Heart right ventricle (tissue), 16 donors: Measurements from ENCODE around the gene RELCH. TPM values are rescaled to one million over a fixed set of nuclear protein-coding genes. Genes with fewer than 3 reads are reported as not detected.

Experiments
- ATAC-seq, 8 donors: fragments of 200-7000 bp; cut with Tn5 transposase; one replicate each; pipeline ENCODE4 v1.9.1; 2020; ENCODE audit warnings: mild to moderate bottlenecking in 8 of 8, moderate library complexity in 8 of 8, moderate number of reproducible peaks in 1 of 8
- DNase-seq, 2 donors: peaks; one replicate each; pipeline ENCODE4 v3.0.0-alpha.2; 2020
- H3K27ac ChIP-seq, 10 donors: fragments of 200-600 bp; sonication (generic) in 2 of 10; one replicate each; pipeline versions ENCODE4 v1.5.0 to v1.8.0; 2020 to 2022; ENCODE audit warnings: mild to moderate bottlenecking in 3 of 10
- H3K27me3 ChIP-seq, 7 donors: fragments of 200-600 bp; one replicate each; pipeline ENCODE4 v1.8.0; 2021 to 2022; ENCODE audit warnings: mild to moderate bottlenecking in 2 of 7
- H3K36me3 ChIP-seq, 9 donors: fragments of 200-600 bp; sonication (generic) in 1 of 9; one replicate each; pipeline versions ENCODE4 v1.5.0 to v1.8.0; 2020 to 2022; ENCODE audit warnings: mild to moderate bottlenecking in 2 of 9
- H3K4me1 ChIP-seq, 9 donors: fragments of 200-600 bp; sonication (generic) in 1 of 9; one replicate each; pipeline versions ENCODE4 v1.5.0 to v1.8.0; 2020 to 2022; ENCODE audit warnings: mild to moderate bottlenecking in 4 of 9
- H3K4me3 ChIP-seq, 10 donors: fragments of 200-600 bp; sonication (generic) in 2 of 10; one replicate each; pipeline versions ENCODE4 v1.5.0 to v1.8.0; 2020 to 2022; ENCODE audit warnings: mild to moderate bottlenecking in 7 of 10, moderate library complexity in 2 of 10
- H3K9me3 ChIP-seq, 11 donors: fragments of 200-600 bp in 10 of 11; sonication (generic) in 2 of 11; one replicate each; pipeline versions ENCODE4 v1.5.0 to v1.8.0; 2013 to 2022; ENCODE audit warnings: mild to moderate bottlenecking in 2 of 11, control low read depth in 1 of 11, moderate library complexity in 1 of 11
- CTCF ChIP-seq, 9 donors: fragments of 200-600 bp; sonication (generic) in 2 of 9; IDR thresholded peaks; one replicate each; pipeline versions ENCODE4 v1.5.0 to v1.8.0; 2021 to 2022; ENCODE audit warnings: antibody characterized with exemption in 9 of 9, mild to moderate bottlenecking in 5 of 9, moderate library complexity in 1 of 9
- WGBS, 2 donors: extraction: QIAGEN DNeasy Blood & Tissue Kit; methylation state at CpG; one replicate each; pipeline ENCODE4 v1.1.7; 2013; ENCODE audit warnings: inconsistent platforms in 1 of 2; 5-methylcytosine and 5-hydroxymethylcytosine counted together
- intact Hi-C, 10 donors: fragments of 100-400 bp; cut with DNase I; formaldehyde crosslinking; loops; one replicate each; pipeline versions ENCODE4 v1.11.1 to v1.14.2; 2022
- polyA plus RNA-seq, 2 donors: library from polyadenylated mRNA; stranded (reverse); fragments of 200-250 nt; gene quantifications; one replicate each; pipeline ENCODE4 v1.2.3, GENCODE V29; 2013
- total RNA-seq, 10 donors: library from RNA; stranded (reverse); fragmentation: NEBNext Ultra II Directional in 3 of 10; extraction: Animal tissue kit (Norgen Biotek cat#: 25700) in 3 of 10; gene quantifications; one replicate each; pipeline versions ENCODE4 v1.2.1 to v1.2.4, GENCODE V29; 2021 to 2023
- donor health status: Arrhythmogenic right ventricular cardiomyopathy.
- donor health status: ischemic (EF 13 %, LVEDD 7.1; RV severe dilation, severe dysfunction).
- donor health status: healthy with polysubstance abuse.
- donor health status: DM: no; HTN: yes; CAD: no.
- donor health status: DM: no; HTN: no; CAD: no.
- donor health status: ischemic (EF 25% LVEDD 6.9; RV normal size, moderate dysfunction).
- donor health status: ischemic (EF 25% LVEDD 5.7; RV mildly dilated, moderate dysfunction).
- donor health status: healthy.
- donor health status: DM: yes; HTN: yes; CAD: no.
- donor health status: Ischemic cardiomyopathy.
- donor health status: ischemic (EF 35%, LVEDD 5.7; RV mildly dilated, moderate dysfunction).
- donor health status: nonischemic (EF 11% LVEDD 7.7; RV severe dilation, severe dysfunction).
- donor health status: DM: yes; HTN: yes; CAD: no.
- donor health status: PGD.
- donor health status: ischemic (EF 29% LVEDD 5.4; RV normal size, mild dysfunction).
- donor health status: nonischemic (EF 23%, LVEDD 6.1; RV moderate dilation, normal function).

RELCH gene
- total and polyA plus RNA-seq, 12 donors: 4.1 to 21.0 (median 15.8) TPM

- ATAC-seq (no peak), DNase-seq (no peak)
- TF ChIP-seq CTCF (IDR thresholded peaks at IDR 0.05): no peak
- intact Hi-C loops: no loop called here
- no peak overlapping the region for H3K4me3 ChIP-seq
- no peaks in the 10 kb centered on the region for H3K9me3 ChIP-seq
- 86 to 91% methylated on average over 2 of the region's 2 CpGs for WGBS, 2 donors
- no peaks in the 10 kb centered on the region for H3K27me3 ChIP-seq
- peaks cover 0 to 84% (median 17%) of the 10 kb centered on the region in 9 donors for H3K36me3 ChIP-seq
- no peak overlapping the region for H3K27ac ChIP-seq
- H3K4me1 ChIP-seq: peaks cover 0 to 42% (median 6%) of the 10 kb centered on the region in 9 donors
Measured at GRCh38 chr18:62288665-62289008, 101.6 kb downstream of the RELCH start.

- Histone ChIP-seq H3K36me3 (peaks cover 0 to 86% (median 17%) of the 10 kb centered on the region in 9 donors), H3K27me3 (no peaks in the 10 kb centered on the region), H3K27ac (no peak overlapping the region), H3K4me3 (no peak overlapping the region), H3K4me1 (peaks cover 0 to 40% (median 6%) of the 10 kb centered on the region in 9 donors), H3K9me3 (no peaks in the 10 kb centered on the region)
- intact Hi-C loops: no loop called here
- DNase-seq (no peak), ATAC-seq (no peak)
- no peak for TF ChIP-seq CTCF (IDR thresholded peaks at IDR 0.05)
- 95 to 98% methylated on average over 2 of the region's 2 CpGs for WGBS, 2 donors
Measured at GRCh38 chr18:62289047-62289446, 102.0 kb downstream of the RELCH start.

GRCh38 chr18:62294073-62294472 lies 107.0 kb downstream of the RELCH start:
- Histone ChIP-seq H3K27ac (no peak overlapping the region), H3K27me3 (no peaks in the 10 kb centered on the region), H3K9me3 (no peaks in the 10 kb centered on the region), H3K36me3 (peaks cover 0 to 92% (median 20%) of the 10 kb centered on the region in 9 donors), H3K4me1 (peaks cover 0 to 10% (median 0%) of the 10 kb centered on the region in 9 donors), H3K4me3 (no peak overlapping the region)
- no peak for TF ChIP-seq CTCF (IDR thresholded peaks at IDR 0.05)
- ATAC-seq (no peak), DNase-seq (no peak)
- intact Hi-C loops: no loop called here

- WGBS, 2 donors: 93 to 94% methylated on average over 3 of the region's 3 CpGs
- TF ChIP-seq CTCF (IDR thresholded peaks at IDR 0.05): no peak
- Histone ChIP-seq H3K9me3 (no peaks in the 10 kb centered on the region), H3K27ac (no peak overlapping the region), H3K27me3 (no peaks in the 10 kb centered on the region), H3K4me1 (peaks cover 0 to 4% (median 0%) of the 10 kb centered on the region in 9 donors), H3K36me3 (peaks cover 0 to 94% (median 31%) of the 10 kb centered on the region in 9 donors), H3K4me3 (no peak overlapping the region)
- intact Hi-C loops: no loop called here
- DNase-seq (no peak), ATAC-seq (no peak)
Measured at GRCh38 chr18:62300359-62300963, 113.4 kb downstream of the RELCH start.
